ENCODE results near the gene LPXN. TPM values are rescaled to one million over a fixed set of nuclear protein-coding genes. Genes with fewer than 3 reads are reported as not detected.

LPXN gene
- total RNA-seq, 4 donors from 2014 or later: 1.0 to 2.2 (median 1.9) TPM

DNA sequence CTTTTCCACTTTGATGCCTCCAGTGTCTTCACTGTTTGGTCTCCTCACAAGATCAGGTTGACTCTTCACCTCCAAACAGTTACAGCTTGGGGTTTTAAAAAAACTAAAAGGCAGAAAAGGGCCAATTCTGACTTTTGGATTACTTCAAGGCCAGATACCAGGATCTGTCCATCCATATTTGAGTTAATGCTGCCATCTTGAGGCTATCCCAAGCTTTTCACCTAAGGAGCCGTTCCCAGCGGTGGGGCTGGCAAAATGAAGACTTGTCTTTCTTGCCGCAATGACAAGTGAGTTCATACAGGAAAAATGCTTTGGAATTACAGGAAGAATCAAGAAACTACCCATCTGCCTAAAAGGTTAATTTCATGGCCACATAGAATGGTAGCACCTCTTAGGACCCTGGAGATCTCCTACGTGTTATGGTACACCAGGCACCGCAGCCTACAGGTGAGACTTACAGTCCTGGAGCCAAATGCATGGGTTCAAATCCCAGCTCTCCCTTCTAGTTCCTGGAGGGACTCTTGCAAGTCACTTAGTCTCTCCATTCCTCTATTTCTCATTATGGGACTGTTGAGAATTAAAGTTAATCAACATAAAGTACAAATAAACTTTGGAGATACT is 61.8 kb downstream of the LPXN start:
- no peak overlapping the region for H3K4me3 ChIP-seq
- intact Hi-C loops (cut with DNase I; ENCODE audit: low total_unique reads) (loop anchor here (10.0 kb wide), 1 partner anchor 1059 kb away; no protein-coding TSS in a partner anchor), in situ Hi-C loops (cut with MboI; ENCODE audit: low sequenced_read_pairs in 4 of 4) (loop anchor here in 2 of 4 donors (25.0 kb wide), 3 partner anchors 677 to 1052 kb away; partner anchors contain the start of gene RTN4RL2 (in 1 of the 2))
- no peaks in the 10 kb centered on the region for H3K9me3 ChIP-seq
- no peak overlapping the region for H3K27ac ChIP-seq
- no peaks in the 10 kb centered on the region for H3K4me1 ChIP-seq
- H3K36me3 ChIP-seq: no peaks in the 10 kb centered on the region
- no peak for TF ChIP-seq POLR2A (IDR thresholded peaks at IDR 0.05)
- TF ChIP-seq, protein P1, sequence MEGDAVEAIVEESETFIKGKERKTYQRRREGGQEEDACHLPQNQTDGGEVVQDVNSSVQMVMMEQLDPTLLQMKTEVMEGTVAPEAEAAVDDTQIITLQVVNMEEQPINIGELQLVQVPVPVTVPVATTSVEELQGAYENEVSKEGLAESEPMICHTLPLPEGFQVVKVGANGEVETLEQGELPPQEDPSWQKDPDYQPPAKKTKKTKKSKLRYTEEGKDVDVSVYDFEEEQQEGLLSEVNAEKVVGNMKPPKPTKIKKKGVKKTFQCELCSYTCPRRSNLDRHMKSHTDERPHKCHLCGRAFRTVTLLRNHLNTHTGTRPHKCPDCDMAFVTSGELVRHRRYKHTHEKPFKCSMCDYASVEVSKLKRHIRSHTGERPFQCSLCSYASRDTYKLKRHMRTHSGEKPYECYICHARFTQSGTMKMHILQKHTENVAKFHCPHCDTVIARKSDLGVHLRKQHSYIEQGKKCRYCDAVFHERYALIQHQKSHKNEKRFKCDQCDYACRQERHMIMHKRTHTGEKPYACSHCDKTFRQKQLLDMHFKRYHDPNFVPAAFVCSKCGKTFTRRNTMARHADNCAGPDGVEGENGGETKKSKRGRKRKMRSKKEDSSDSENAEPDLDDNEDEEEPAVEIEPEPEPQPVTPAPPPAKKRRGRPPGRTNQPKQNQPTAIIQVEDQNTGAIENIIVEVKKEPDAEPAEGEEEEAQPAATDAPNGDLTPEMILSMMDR (IDR thresholded peaks at IDR 0.05 in 4 of 5, conservative IDR thresholded peaks at IDR 0.05 in 1 of 5): peak; percentile 44 to 64 (median 59)
- H3K27me3 ChIP-seq: no peaks in the 10 kb centered on the region
- DNase-seq (no peak), ATAC-seq (peak; percentile 75 to 82)

DNA sequence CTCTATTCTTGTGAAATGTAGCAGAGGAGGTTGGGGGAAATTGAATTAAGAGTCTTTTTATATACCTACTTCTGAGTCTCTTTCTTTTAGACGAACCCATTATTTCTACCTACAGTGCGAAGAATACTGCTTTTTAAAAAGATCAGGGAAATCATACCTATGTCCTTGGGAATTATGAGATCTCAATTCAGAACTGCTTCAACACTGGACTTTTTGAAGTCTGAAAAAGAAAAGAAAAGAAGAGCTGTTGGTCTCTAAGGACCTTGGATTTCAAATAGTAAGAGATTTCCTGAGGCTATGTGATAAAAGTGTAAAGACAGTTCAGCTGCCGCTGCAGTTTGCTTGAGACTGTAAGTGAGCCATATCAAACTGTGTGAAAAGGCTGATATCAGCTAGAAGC is 64.0 kb downstream of the LPXN start:
- in situ Hi-C loops (cut with MboI; ENCODE audit: low sequenced_read_pairs in 4 of 4) (loop anchor here in 2 of 4 donors (25.0 kb wide), 3 partner anchors 674 to 1049 kb away; partner anchors contain the start of gene RTN4RL2 (in 1 of the 2)), intact Hi-C loops (cut with DNase I; ENCODE audit: low total_unique reads) (loop anchor here (10.0 kb wide), 1 partner anchor 1057 kb away; no protein-coding TSS in a partner anchor)
- Histone ChIP-seq H3K36me3 (no peaks in the 10 kb centered on the region), H3K27ac (no peak overlapping the region), H3K27me3 (no peaks in the 10 kb centered on the region), H3K4me1 (no peaks in the 10 kb centered on the region), H3K9me3 (no peaks in the 10 kb centered on the region), H3K4me3 (no peak overlapping the region)
- ATAC-seq: no peak
- no peak for DNase-seq
- TF ChIP-seq POLR2A (IDR thresholded peaks at IDR 0.05): no peak
- TF ChIP-seq, protein P1 (IDR thresholded peaks at IDR 0.05 in 4 of 5, conservative IDR thresholded peaks at IDR 0.05 in 1 of 5): no peak

DNA sequence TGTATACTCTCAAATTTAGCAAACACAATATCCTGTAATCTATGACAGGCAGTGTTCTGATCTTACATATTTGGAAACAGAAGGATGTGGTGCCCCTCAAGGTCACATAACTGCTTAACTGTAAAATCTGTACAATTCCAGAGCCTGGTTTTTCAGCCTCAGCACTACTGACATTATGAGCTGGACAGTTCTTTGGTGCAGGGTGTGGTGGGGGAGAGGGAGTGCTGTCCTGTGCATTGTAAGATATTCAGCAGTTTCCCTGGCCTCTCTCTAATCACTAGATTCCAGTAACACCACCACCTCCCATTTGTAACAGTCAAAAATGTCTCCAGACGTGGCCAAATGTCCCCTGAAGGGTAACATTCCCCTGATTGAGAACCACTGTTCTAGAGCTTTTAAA is 65.9 kb downstream of the LPXN start:
- intact Hi-C loops (cut with DNase I; ENCODE audit: low total_unique reads): loop anchor here (10.0 kb wide), 1 partner anchor 1055 kb away; no protein-coding TSS in a partner anchor
- no peaks in the 10 kb centered on the region for H3K36me3 ChIP-seq

DNA sequence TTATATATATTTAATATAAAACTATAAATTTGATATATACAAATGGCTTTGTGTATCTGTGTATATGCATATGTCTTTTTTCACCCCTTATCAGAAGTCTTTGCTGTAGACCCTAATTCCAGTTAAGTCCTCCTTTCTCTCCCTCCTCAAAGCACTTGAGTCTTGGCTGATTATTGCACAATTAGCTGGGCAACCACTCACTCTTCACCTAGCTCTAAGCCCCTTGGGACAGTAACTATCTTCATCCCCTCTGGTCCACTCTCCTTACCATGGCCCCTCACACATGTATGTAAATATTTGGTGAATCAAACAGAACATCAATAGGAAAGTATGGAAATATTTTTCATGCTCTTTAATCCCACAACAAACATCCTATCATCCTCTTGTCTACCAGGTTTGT is 66.8 kb downstream of the LPXN start:
- ATAC-seq: no peak
- no peaks in the 10 kb centered on the region for H3K36me3 ChIP-seq
- TF ChIP-seq POLR2A (IDR thresholded peaks at IDR 0.05): no peak
- TF ChIP-seq, protein P1 (IDR thresholded peaks at IDR 0.05 in 4 of 5, conservative IDR thresholded peaks at IDR 0.05 in 1 of 5): no peak
- peaks cover 0 to 6% of the 10 kb centered on the region in 2 donors for H3K4me1 ChIP-seq
- H3K27ac ChIP-seq: no peak overlapping the region
- DNase-seq: no peak
- intact Hi-C loops (cut with DNase I; ENCODE audit: low total_unique reads) (no loop called here), in situ Hi-C loops (cut with MboI; ENCODE audit: low sequenced_read_pairs in 4 of 4) (loop anchor here in 2 of 4 donors (25.0 kb wide), 3 partner anchors 672 to 1047 kb away; partner anchors contain the start of gene RTN4RL2 (in 1 of the 2))
- no peaks in the 10 kb centered on the region for H3K27me3 ChIP-seq
- H3K4me3 ChIP-seq: no peak overlapping the region
- H3K9me3 ChIP-seq: no peaks in the 10 kb centered on the region

More for the DNA sequence above, 65.9 kb downstream of the LPXN start:
- ATAC-seq: no peak
- in situ Hi-C loops (cut with MboI; ENCODE audit: low sequenced_read_pairs in 4 of 4): loop anchor here in 2 of 4 donors (25.0 kb wide), 3 partner anchors 672 to 1047 kb away; partner anchors contain the start of gene RTN4RL2 (in 1 of the 2)
- no peaks in the 10 kb centered on the region for H3K9me3 ChIP-seq
- no peak overlapping the region for H3K4me3 ChIP-seq
- no peaks in the 10 kb centered on the region for H3K27me3 ChIP-seq
- H3K4me1 ChIP-seq: peaks cover 0 to 6% of the 10 kb centered on the region in 2 donors
- no peak for TF ChIP-seq POLR2A (IDR thresholded peaks at IDR 0.05)
- TF ChIP-seq, protein P1 (IDR thresholded peaks at IDR 0.05 in 4 of 5, conservative IDR thresholded peaks at IDR 0.05 in 1 of 5): no peak
- H3K27ac ChIP-seq: no peak overlapping the region
- DNase-seq: no peak
